Measurements from ENCODE around the gene CHCHD4. TPM values are rescaled to one million over a fixed set of nuclear protein-coding genes. Genes with fewer than 3 reads are reported as not detected.

CHCHD4 gene
- total and polyA plus RNA-seq, 2 of the 8 experiments (the other 6 are each of a cell fraction or from before 2014, with no cell fraction given): 15.0 to 22.3 TPM

DNA sequence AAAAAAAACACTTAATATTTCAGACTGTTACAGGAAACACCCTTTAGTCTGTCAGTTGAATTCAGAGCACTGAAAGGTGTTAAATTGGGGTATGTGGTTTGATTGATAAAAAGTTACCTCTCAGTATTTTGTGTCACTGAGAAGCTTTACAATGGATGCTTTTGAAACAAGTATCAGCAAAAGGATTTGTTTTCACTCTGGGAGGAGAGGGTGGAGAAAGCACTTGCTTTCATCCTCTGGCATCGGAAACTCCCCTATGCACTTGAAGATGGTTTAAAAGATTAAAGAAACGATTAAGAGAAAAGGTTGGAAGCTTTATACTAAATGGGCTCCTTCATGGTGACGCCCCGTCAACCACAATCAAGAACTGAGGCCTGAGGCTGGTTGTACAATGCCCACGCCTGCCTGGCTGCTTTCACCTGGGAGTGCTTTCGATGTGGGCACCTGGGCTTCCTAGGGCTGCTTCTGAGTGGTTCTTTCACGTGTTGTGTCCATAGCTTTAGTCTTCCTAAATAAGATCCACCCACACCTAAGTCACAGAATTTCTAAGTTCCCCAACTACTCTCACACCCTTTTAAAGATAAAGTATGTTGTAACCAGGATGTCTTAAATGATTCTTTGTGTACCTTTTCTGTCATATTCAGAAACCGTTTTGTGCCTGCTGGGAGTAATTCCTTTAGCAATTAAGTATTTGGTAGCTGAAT is 18.0 kb upstream of the CHCHD4 start:
- no peak for DNase-seq (ENCODE audit: low read depth in 1 of 2, low spot score in 2 of 2)
- no peaks in the 10 kb centered on the region for H3K27me3 ChIP-seq (replicated peaks in 1 of 4; ENCODE audit: control insufficient read depth in 3 of 4, extremely low read depth in 1 of 4, insufficient read depth in 3 of 4, low read length in 3 of 4)

More for the DNA sequence above, 18.0 kb upstream of the CHCHD4 start:
- H3K4ac ChIP-seq (replicated peaks; ENCODE audit: insufficient read length, low read depth, low read length): no peak overlapping the region
- peak overlapping the region; percentile 14; the same call in 1 of the 2 replicates for H2BK12ac ChIP-seq (ENCODE audit: low read depth, low read length)
- H3K4me1 ChIP-seq (replicated peaks in 1 of 4; ENCODE audit: control insufficient read depth in 3 of 4, insufficient read depth in 4 of 4, low read length in 3 of 4): peaks cover 0 to 3% (median under 1%) of the 10 kb centered on the region in 4 experiments; a peak in 4 of 7 replicates
- FAIRE-seq: no peak
- no peak overlapping the region for H3K56ac ChIP-seq (replicated peaks; ENCODE audit: insufficient read length, low read depth, low read length)
- H3K9me3 ChIP-seq (ENCODE audit: insufficient read depth in 2 of 2, low read depth in 1 of 2, low read length in 1 of 2): no peaks in the 10 kb centered on the region
- no peak overlapping the region for H2BK20ac ChIP-seq (ENCODE audit: low read length)
- H4K8ac ChIP-seq (ENCODE audit: extremely low read depth, insufficient read depth, low read length): no peak overlapping the region
- H4K20me1 ChIP-seq (replicated peaks in 1 of 2; ENCODE audit: control insufficient read depth in 1 of 2, insufficient read depth in 2 of 2, low read length in 2 of 2): peaks cover 2 to 11% of the 10 kb centered on the region in 2 experiments
- no peak overlapping the region for H3K23ac ChIP-seq (ENCODE audit: insufficient read length)
- no peaks in the 10 kb centered on the region for H3K79me2 ChIP-seq (ENCODE audit: control insufficient read depth in 1 of 2, insufficient read depth in 2 of 2, low read length in 2 of 2)
- POLR2A ChIA-PET (ENCODE audit: partially characterized antibody): interaction anchor here (0.5 to 1.4 kb wide), 3 partner anchors 12 to 324 kb away, joined by 3 to 4 read pairs (median 3); no protein-coding TSS in a partner anchor
- no peak overlapping the region for H2AFZ ChIP-seq (ENCODE audit: low read length)
- no peak overlapping the region for H4K91ac ChIP-seq (replicated peaks; ENCODE audit: insufficient read length, low read length)
- no peak overlapping the region for H3K18ac ChIP-seq (ENCODE audit: extremely low read depth, low read length)
- H2BK15ac ChIP-seq (ENCODE audit: low read length): no peak overlapping the region
- H3K36me3 ChIP-seq (ENCODE audit: control insufficient read depth in 2 of 4, insufficient read depth in 4 of 4, low read length in 3 of 4): peaks cover 0 to 17% (median 8%) of the 10 kb centered on the region in 4 experiments; a peak in 5 of 8 replicates
- no peaks in the 10 kb centered on the region for H3K23me2 ChIP-seq (ENCODE audit: low read depth, low read length)
- no peak overlapping the region for H2BK120ac ChIP-seq (replicated peaks; ENCODE audit: low read depth, low read length)
- H3K79me1 ChIP-seq (ENCODE audit: low read depth, low read length): no peaks in the 10 kb centered on the region
- H3K4me2 ChIP-seq (ENCODE audit: insufficient read depth in 1 of 2, low read depth in 2 of 2, low read length in 2 of 2): no peak overlapping the region
- WGBS, 2 experiments (ENCODE audit: extremely low coverage in 1 of 2, insufficient coverage in 1 of 2, insufficient read length in 1 of 2, insufficient replicate concordance in 2 of 2, low coverage in 1 of 2, low lambda C conversion rate in 2 of 2, missing lambda C conversion rate in 1 of 2): 88% methylated on average over 8 of the region's 8 CpGs; no CpG with 5 or more reads in 1 of the 2 experiments
- no peak overlapping the region for H3K4me3 ChIP-seq (ENCODE audit: extremely low read depth in 1 of 4, insufficient read depth in 2 of 4, low read depth in 3 of 4, low read length in 4 of 4)
- H3K27ac ChIP-seq (ENCODE audit: low read depth, low read length): no peak overlapping the region
- H3K9ac ChIP-seq (replicated peaks in 1 of 4; ENCODE audit: extremely low read depth in 1 of 4, low read depth in 3 of 4, low read length in 3 of 4): no peak overlapping the region
- TF ChIP-seq TAF1 (IDR thresholded peaks at IDR 0.05; ENCODE audit: low read depth, low read length): no peak
- TF ChIP-seq CREB1 (IDR thresholded peaks at IDR 0.05): no peak
- no peak for TF ChIP-seq CTBP2 (IDR thresholded peaks at IDR 0.05; ENCODE audit: borderline replicate concordance, insufficient read depth, insufficient read length, low read length)
- no peak for TF ChIP-seq GABPA (IDR thresholded peaks at IDR 0.05; ENCODE audit: borderline replicate concordance, insufficient read depth, low read length)
- TF ChIP-seq GTF2F1 (IDR thresholded peaks at IDR 0.05; ENCODE audit: borderline replicate concordance, low read depth, low read length): no peak
- no peak for TF ChIP-seq POU5F1 (IDR thresholded peaks at IDR 0.05; ENCODE audit: low read depth, low read length)
- no peak for TF ChIP-seq NANOG (IDR thresholded peaks at IDR 0.05; ENCODE audit: insufficient read depth, low read depth, low read length, poor library complexity, severe bottlenecking)
- no peak overlapping the region for H2BK5ac ChIP-seq (ENCODE audit: low read depth, low read length)
- CTCF ChIA-PET (ENCODE audit: partially characterized antibody): interaction anchor here (0.8 to 4.3 kb wide), 6 partner anchors 10 to 262 kb away, joined by 3 to 22 read pairs (median 5); partner anchors contain the start of gene WNT7A
- H3K14ac ChIP-seq (ENCODE audit: insufficient read length): no peak overlapping the region
- no peak overlapping the region for H4K5ac ChIP-seq (ENCODE audit: insufficient read length, low read depth, low read length)
- no peak overlapping the region for H2AK5ac ChIP-seq (ENCODE audit: low read depth, low read length)

All from H1 (cell line).